DND-41 (cell line): ENCODE data around the gene DENND2D.

Experiments
- EZH2 ChIP-seq: IDR thresholded peaks from 3 replicates; pipeline ENCODE4 v1.6.1; 2012; ENCODE audit warnings: borderline replicate concordance, low read depth, mild to moderate bottlenecking, moderate library complexity, low read length, inconsistent platforms; ENCODE audit not compliant: severe bottlenecking
- TF ChIP-seq, protein P1 (sequence below): IDR thresholded peaks from 2 replicates; pipeline ENCODE4 v1.5.1; 2012; ENCODE audit warnings: borderline replicate concordance, low read length, moderate library complexity, mild to moderate bottlenecking; ENCODE audit not compliant: poor library complexity, severe bottlenecking; ENCODE audit errors: extremely low read depth

DNA sequence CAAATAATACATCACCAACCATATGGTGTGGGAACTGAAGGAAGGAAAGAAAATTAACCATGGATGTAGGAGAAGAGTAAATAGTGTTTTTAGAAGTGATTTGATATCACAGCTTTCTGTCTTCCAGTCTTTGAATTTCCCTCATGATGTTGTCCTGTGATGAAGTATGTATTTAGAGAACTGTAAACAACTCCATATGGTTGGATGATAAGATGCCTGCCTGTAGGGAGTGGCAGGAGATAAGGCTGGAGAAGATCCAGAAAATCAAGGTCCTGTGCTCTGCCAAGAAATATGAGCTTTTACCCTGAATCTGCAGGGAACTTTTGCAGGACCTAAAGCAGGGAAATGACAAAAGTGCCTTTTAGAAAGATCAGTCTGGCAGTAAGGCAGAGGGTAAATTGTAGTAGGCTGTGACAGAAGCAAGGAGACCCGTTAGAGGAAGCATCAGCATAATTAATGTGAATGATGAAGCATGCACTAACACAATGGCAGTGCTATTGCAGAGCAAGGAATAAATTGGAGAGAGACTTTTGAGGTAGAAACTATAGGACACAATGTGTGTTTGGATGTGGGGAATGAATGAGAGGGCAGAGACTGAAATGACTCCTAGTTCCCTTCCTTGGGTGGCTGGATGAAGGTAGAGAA lies 38.5 kb downstream of the DENND2D start:
- TF ChIP-seq EZH2: no peak
- TF ChIP-seq, protein P1, sequence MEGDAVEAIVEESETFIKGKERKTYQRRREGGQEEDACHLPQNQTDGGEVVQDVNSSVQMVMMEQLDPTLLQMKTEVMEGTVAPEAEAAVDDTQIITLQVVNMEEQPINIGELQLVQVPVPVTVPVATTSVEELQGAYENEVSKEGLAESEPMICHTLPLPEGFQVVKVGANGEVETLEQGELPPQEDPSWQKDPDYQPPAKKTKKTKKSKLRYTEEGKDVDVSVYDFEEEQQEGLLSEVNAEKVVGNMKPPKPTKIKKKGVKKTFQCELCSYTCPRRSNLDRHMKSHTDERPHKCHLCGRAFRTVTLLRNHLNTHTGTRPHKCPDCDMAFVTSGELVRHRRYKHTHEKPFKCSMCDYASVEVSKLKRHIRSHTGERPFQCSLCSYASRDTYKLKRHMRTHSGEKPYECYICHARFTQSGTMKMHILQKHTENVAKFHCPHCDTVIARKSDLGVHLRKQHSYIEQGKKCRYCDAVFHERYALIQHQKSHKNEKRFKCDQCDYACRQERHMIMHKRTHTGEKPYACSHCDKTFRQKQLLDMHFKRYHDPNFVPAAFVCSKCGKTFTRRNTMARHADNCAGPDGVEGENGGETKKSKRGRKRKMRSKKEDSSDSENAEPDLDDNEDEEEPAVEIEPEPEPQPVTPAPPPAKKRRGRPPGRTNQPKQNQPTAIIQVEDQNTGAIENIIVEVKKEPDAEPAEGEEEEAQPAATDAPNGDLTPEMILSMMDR: no peak
